PC-9 (cell line): ENCODE measurements around the gene MGARP. TPM values are rescaled to one million over a fixed set of nuclear protein-coding genes. Genes with fewer than 3 reads are reported as not detected.

Source experiments
- BruUV-seq: library from RNA; stranded (reverse); fragments of 400-500 nt; replicated peaks from 2 replicates; lab custom pipeline; 2021; lab: Mats Ljungman, UMichigan
- CTCF ChIA-PET: fragments of 300-600 bp; sonication (Branson Sonifier 250); formaldehyde crosslinking; loops from one replicate; lab custom pipeline; 2022; ENCODE audit warnings: antibody characterized with exemption; lab: Charles Lee
- POLR2A ChIA-PET: fragments of 300-600 bp; sonication (Branson Sonifier 250); formaldehyde crosslinking; loops from one replicate; lab custom pipeline; 2022; ENCODE audit warnings: antibody characterized with exemption; ENCODE audit not compliant: unreplicated experiment; lab: Charles Lee
- DNase-seq, 2 experiments: peaks; one replicate each; pipeline versions ENCODE4 v3.0.0 to v3.0.0-alpha.2; 2015 to 2022; ENCODE audit warnings: mixed read lengths in 1 of 2
- H2AFZ ChIP-seq: fragments of 200-600 bp; sonication (generic); 2 replicates; pipeline ENCODE4 v1.8.1; 2017; ENCODE audit warnings: antibody characterized with exemption
- H3F3A ChIP-seq: fragments of 200-600 bp; sonication (generic); 2 replicates; pipeline ENCODE4 v1.8.1; 2017; ENCODE audit warnings: antibody characterized with exemption, mild to moderate bottlenecking, low read depth; ENCODE audit not compliant: insufficient read depth
- H3K27ac ChIP-seq: fragments of 200-600 bp; sonication (generic); 2 replicates; pipeline ENCODE4 v1.6.1; 2016; ENCODE audit warnings: mixed run types
- H3K27me3 ChIP-seq: fragments of 200-600 bp; sonication (generic); 2 replicates; pipeline ENCODE4 v1.6.1; 2016; ENCODE audit warnings: low read depth, mixed run types; ENCODE audit not compliant: insufficient read depth
- H3K36me3 ChIP-seq: fragments of 200-600 bp; sonication (generic); 2 replicates; pipeline ENCODE4 v1.6.1; 2016; ENCODE audit warnings: low read depth, mixed run types
- H3K4me1 ChIP-seq: fragments of 200-600 bp; sonication (generic); replicated peaks from 2 replicates; pipeline ENCODE4 v1.6.1; 2016; ENCODE audit warnings: mixed run types; ENCODE audit not compliant: insufficient read depth
- H3K4me2 ChIP-seq: fragments of 200-600 bp; sonication (generic); 2 replicates; pipeline ENCODE4 v1.6.1; 2017; ENCODE audit warnings: mixed run types
- H3K4me3 ChIP-seq: fragments of 200-600 bp; sonication (generic); 2 replicates; pipeline ENCODE4 v1.6.1; 2016; ENCODE audit warnings: mixed run types
- H3K79me2 ChIP-seq: fragments of 200-600 bp; sonication (generic); 2 replicates; pipeline ENCODE4 v1.6.1; 2017; ENCODE audit warnings: low read depth, mixed run types
- H3K9me2 ChIP-seq: fragments of 200-600 bp; sonication (generic); 2 replicates; pipeline ENCODE4 v1.8.1; 2017; ENCODE audit warnings: mild to moderate bottlenecking; ENCODE audit not compliant: insufficient read depth
- H3K9me3 ChIP-seq: fragments of 200-600 bp; sonication (generic); 2 replicates; pipeline ENCODE4 v1.8.1; 2016; ENCODE audit warnings: low read depth; ENCODE audit not compliant: insufficient read depth
- H4K20me1 ChIP-seq: fragments of 200-600 bp; sonication (generic); 2 replicates; pipeline ENCODE4 v1.8.1; 2017; ENCODE audit not compliant: insufficient read depth
- CTCF ChIP-seq: fragments of 200-600 bp; sonication (generic); conservative IDR thresholded peaks from 2 replicates; pipeline ENCODE4 v1.6.1; 2017; ENCODE audit warnings: mixed run types, antibody characterized with exemption, mild to moderate bottlenecking, moderate library complexity
- EZH2 ChIP-seq: fragments of 200-600 bp; sonication (generic); IDR thresholded peaks from 2 replicates; pipeline ENCODE4 v1.8.0; 2017; ENCODE audit warnings: antibody characterized with exemption, low read depth
- intact Hi-C: fragments of 100-400 bp; cut with micrococcal nuclease; formaldehyde crosslinking; loops from one replicate; pipeline ENCODE4 v1.10.0; 2022; ENCODE audit not compliant: unreplicated experiment
- total RNA-seq: library from RNA; stranded (reverse); gene quantifications from 2 replicates; pipeline ENCODE4 v1.2.3, GENCODE V29; 2021

MGARP gene
- total RNA-seq, 1 experiment from 2014 or later = not detected

- H3K79me2 ChIP-seq = peaks cover 59% of the 10 kb centered on the region
- no peaks in the 10 kb centered on the region for H3K9me3 ChIP-seq
- BruUV-seq = TSS peak; percentile 70
- peaks cover 28% of the 10 kb centered on the region for H3K4me1 ChIP-seq
- peak in 1 of 2 experiments; percentile 63 for DNase-seq
- CTCF ChIA-PET = interaction anchor here (0.8 kb wide), 1 partner anchor 199 kb away, joined by 5 read pairs; no protein-coding TSS in a partner anchor
- peaks cover 37% of the 10 kb centered on the region for H3F3A ChIP-seq
- H2AFZ ChIP-seq = peak overlapping the region; percentile 92
- peak overlapping the region; percentile 74 for H3K4me3 ChIP-seq
- TF ChIP-seq EZH2 (no peak), CTCF (no peak)
- no peaks in the 10 kb centered on the region for H3K9me2 ChIP-seq
- intact Hi-C loops = loop anchor here (1.0 to 10.0 kb wide), 4 partner anchors 123 to 354 kb away; partner anchors contain the start of genes ELF2 and NOCT
- peaks cover 29% of the 10 kb centered on the region for H4K20me1 ChIP-seq
- H3K27me3 ChIP-seq = no peaks in the 10 kb centered on the region
- peak overlapping the region; percentile 83 for H3K27ac ChIP-seq
- peak overlapping the region; percentile 80 for H3K4me2 ChIP-seq
- POLR2A ChIA-PET = interaction anchor here (0.6 to 0.9 kb wide), 6 partner anchors 19 to 1068 kb away, joined by 3 to 10 read pairs (median 4); partner anchors contain the start of genes ELF2 and NOCT
- H3K36me3 ChIP-seq = peaks cover 7% of the 10 kb centered on the region; the same call in 1 of the 2 replicates
These were observed 20.5 kb upstream of the MGARP start for GRCh38 chr4:139300431-139301112.

- Histone ChIP-seq H3K4me2 (peak overlapping the region; percentile 80), H4K20me1 (peaks cover 20% of the 10 kb centered on the region), H3K36me3 (no peaks in the 10 kb centered on the region), H2AFZ (no peak overlapping the region), H3K27ac (peak overlapping the region; percentile 83), H3K4me3 (peak overlapping the region; percentile 74), H3K27me3 (no peaks in the 10 kb centered on the region), H3F3A (peaks cover 37% of the 10 kb centered on the region), H3K9me3 (no peaks in the 10 kb centered on the region), H3K9me2 (no peaks in the 10 kb centered on the region), H3K79me2 (peaks cover 54% of the 10 kb centered on the region), H3K4me1 (peaks cover 32% of the 10 kb centered on the region)
- no TSS peak for BruUV-seq
- TF ChIP-seq EZH2 (no peak), CTCF (no peak)
- intact Hi-C loops = no loop called here
- peak in 1 of 2 experiments; percentile 35 for DNase-seq
- POLR2A ChIA-PET = interaction anchor here (0.6 kb wide), 1 partner anchor 18 kb away, joined by 4 read pairs; no protein-coding TSS in a partner anchor
- CTCF ChIA-PET = no interaction called here
These were observed 19.5 kb upstream of the MGARP start for GRCh38 chr4:139299536-139299935.

- H3K27ac ChIP-seq = no peak overlapping the region
- no peaks in the 10 kb centered on the region for H4K20me1 ChIP-seq
- peaks cover 21% of the 10 kb centered on the region for H3K4me1 ChIP-seq
- ChIA-PET POLR2A (no interaction called here), CTCF (no interaction called here)
- no peak overlapping the region for H2AFZ ChIP-seq
- H3K36me3 ChIP-seq = peaks cover 3% of the 10 kb centered on the region; the same call in 1 of the 2 replicates
- no peaks in the 10 kb centered on the region for H3K27me3 ChIP-seq
- peaks cover 29% of the 10 kb centered on the region for H3K79me2 ChIP-seq
- TF ChIP-seq EZH2 (no peak), CTCF (no peak)
- no peak overlapping the region for H3K4me3 ChIP-seq
- H3K4me2 ChIP-seq = no peak overlapping the region
- peaks cover 24% of the 10 kb centered on the region for H3F3A ChIP-seq
- intact Hi-C loops = loop anchor here (2.0 kb wide), 1 partner anchor 68 kb away; no protein-coding TSS in a partner anchor
- no peak for DNase-seq
- H3K9me2 ChIP-seq = no peaks in the 10 kb centered on the region
- no peaks in the 10 kb centered on the region for H3K9me3 ChIP-seq
- no TSS peak for BruUV-seq
These were observed 17.0 kb upstream of the MGARP start for GRCh38 chr4:139297001-139297410.
